Activated naive CD4-positive, alpha-beta T cell treated with anti-CD3 and anti-CD28 coated beads, Interleukin-2, amount 10 ng/mL, durations not matched to agents 7 days and 5 days (primary cell): ENCODE results near the gene AMY1C.
"Not testable (repeated sequence)": the region's sequence is repeated elsewhere in the genome, so short reads cannot be mapped to it uniquely, and the experiment has no call there.

Experiments
- CTCF ChIA-PET: fragments of 350-600 bp; sonication (Branson Sonifier 250); formaldehyde crosslinking; loops from one replicate; lab custom pipeline; 2021; ENCODE audit warnings: antibody characterized with exemption; lab: Charles Lee
- DNase-seq: peaks from one replicate; pipeline ENCODE4 v3.0.0-alpha.2; 2020
- H3K27ac Mint-ChIP-seq: one replicate; pipeline ENCODE4 v1.8.0; 2021; ENCODE audit warnings: mild to moderate bottlenecking, moderate library complexity, mixed read lengths
- H3K27me3 Mint-ChIP-seq: one replicate; pipeline ENCODE4 v1.8.0; 2021; ENCODE audit warnings: mild to moderate bottlenecking, mixed read lengths
- H3K36me3 Mint-ChIP-seq: one replicate; pipeline ENCODE4 v1.8.0; 2021; ENCODE audit warnings: mixed read lengths
- H3K4me1 Mint-ChIP-seq: one replicate; pipeline ENCODE4 v1.8.0; 2021; ENCODE audit warnings: mixed read lengths
- H3K4me3 Mint-ChIP-seq: one replicate; pipeline ENCODE4 v1.8.0; 2021; ENCODE audit warnings: mild to moderate bottlenecking, moderate library complexity, mixed read lengths
- H3K9me3 Mint-ChIP-seq: one replicate; pipeline ENCODE4 v1.8.0; 2021; ENCODE audit warnings: mixed read lengths

Gene AMY1C

DNA sequence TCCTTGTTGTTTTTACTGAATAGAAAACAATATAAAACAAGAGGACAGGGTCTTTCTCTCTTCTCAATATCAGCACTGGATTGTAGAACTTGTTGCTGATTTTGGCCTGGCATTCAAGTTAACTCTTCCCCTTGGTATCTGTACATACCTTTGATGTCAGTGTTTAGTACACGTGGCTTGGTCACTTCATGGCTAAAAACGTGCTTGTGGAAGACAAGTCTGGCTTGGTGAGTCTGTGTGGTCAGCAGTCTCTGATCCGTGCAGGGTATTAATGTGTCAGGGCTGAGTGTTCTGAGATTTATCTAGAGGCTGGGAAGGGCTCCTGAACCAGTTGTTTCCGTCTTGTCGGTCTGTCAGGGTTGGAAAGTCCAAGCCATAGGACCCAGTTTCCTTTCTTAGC is at the start of gene AMY1C:
AMY1C (plus strand) TSS at position 301 of the 400 bp plus-strand sequence. CDS start 572 bp downstream, outside the sequence.
- H3K27ac Mint-ChIP-seq, H3K27me3 Mint-ChIP-seq, H3K4me3 Mint-ChIP-seq, DNase-seq, H3K4me1 Mint-ChIP-seq, H3K9me3 Mint-ChIP-seq, CTCF ChIA-PET, H3K36me3 Mint-ChIP-seq: not testable (repeated sequence)

DNA sequence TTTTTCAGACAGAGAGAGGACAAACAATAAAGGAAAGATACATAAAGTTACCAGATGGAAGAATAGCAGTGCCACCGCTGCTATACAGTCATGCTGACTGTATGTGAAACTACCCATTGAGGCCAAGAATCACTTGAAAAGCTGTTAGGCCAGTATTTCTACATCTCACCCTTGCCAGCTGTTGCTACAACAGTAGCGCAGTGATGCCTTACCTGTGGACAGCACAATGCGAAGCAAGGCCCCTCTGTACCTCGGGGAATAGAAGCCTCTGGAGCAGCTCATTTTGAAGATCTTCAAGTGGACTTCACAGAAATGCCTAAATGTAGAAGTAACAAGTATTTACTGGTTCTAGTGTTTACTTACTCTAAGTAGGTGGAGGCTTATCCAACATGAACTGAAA is 49.0 kb upstream of the AMY1C start:
- H3K27me3 Mint-ChIP-seq, DNase-seq, H3K4me3 Mint-ChIP-seq, H3K9me3 Mint-ChIP-seq, H3K4me1 Mint-ChIP-seq, CTCF ChIA-PET, H3K36me3 Mint-ChIP-seq, H3K27ac Mint-ChIP-seq: not testable (repeated sequence)

DNA sequence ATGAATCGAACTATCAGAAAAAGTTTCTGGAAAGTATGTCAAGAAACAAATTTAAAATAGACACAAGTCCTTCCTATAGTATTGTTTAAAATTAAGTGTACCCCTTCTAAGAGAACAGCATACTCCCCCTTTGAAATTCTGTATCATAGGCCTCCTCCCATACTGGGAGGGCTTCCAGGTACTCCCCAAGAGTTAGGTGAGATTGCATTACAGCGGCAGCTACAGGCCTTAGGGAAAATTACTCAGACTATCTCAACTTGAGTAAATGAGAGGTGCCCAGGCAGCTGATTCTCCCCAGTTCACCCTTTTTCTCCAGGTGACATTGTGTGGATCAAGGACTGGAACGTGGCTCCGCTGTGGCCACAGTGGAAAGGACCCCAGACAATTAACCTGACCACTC is 48.4 kb upstream of the AMY1C start:
- H3K4me1 Mint-ChIP-seq, CTCF ChIA-PET, H3K27me3 Mint-ChIP-seq, H3K9me3 Mint-ChIP-seq, H3K4me3 Mint-ChIP-seq, H3K27ac Mint-ChIP-seq, DNase-seq, H3K36me3 Mint-ChIP-seq: not testable (repeated sequence)

DNA sequence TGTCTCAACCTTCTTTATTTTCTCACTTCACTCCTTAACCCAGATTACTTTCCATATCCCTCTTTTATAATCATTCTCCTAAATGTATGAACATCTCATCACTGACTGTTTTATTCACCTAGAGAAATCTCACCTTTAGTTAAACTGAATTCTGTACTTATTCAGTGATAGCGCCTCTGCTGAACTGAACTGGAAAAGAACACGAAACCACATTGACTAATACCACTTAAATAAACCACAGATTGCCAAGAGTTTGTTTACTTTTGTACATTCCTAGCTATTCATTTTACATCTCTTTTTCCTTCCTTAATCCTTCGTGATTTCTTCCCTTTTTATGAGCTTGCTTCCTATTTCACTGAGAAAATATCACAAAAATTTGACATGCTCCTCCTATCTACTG is 42.0 kb upstream of the AMY1C start:
- H3K36me3 Mint-ChIP-seq, CTCF ChIA-PET, H3K27me3 Mint-ChIP-seq, H3K27ac Mint-ChIP-seq, H3K9me3 Mint-ChIP-seq, DNase-seq, H3K4me1 Mint-ChIP-seq, H3K4me3 Mint-ChIP-seq: not testable (repeated sequence)

DNA sequence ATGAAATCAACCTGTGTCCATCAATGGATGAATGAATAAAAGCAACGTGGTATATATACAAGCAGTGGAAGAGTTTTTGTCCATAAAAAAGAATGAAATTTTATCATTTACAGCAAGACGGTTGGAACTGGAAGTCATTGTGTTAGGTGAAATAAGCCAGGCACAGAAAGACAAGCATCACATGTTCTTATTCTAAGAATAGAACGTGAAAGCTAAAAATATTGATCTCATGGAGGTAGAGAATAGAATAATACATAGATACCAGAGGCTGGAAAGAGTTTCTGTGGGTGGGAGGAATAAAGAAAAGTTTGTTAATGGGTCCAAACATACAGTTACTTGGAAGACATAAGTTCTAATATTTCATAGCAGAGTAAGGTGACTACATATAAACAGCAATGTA is 39.3 kb upstream of the AMY1C start:
- H3K4me1 Mint-ChIP-seq, H3K27ac Mint-ChIP-seq, H3K27me3 Mint-ChIP-seq: not testable (repeated sequence)

DNA sequence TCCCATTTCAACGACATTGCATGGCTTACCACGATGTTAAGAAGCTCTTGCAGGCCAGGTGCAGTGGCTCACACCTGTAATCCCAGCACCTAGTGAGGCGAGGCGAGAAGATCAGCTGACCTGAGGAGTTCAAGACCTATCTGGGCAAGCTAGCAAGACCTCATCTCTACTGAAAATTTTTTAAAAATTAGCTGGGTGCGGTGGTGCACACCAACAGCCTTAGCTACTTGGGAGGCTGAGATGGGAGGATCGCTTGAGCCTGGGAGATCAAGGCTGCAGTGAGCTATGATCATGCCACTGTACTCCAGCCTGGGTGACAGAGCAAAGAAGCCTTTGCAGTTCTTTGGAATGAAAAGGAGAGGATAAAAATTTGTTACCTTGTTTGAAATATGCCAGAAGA is 32.3 kb upstream of the AMY1C start:
- H3K27me3 Mint-ChIP-seq, DNase-seq, CTCF ChIA-PET, H3K27ac Mint-ChIP-seq, H3K36me3 Mint-ChIP-seq, H3K9me3 Mint-ChIP-seq, H3K4me3 Mint-ChIP-seq, H3K4me1 Mint-ChIP-seq: not testable (repeated sequence)

More for the DNA sequence above, 39.3 kb upstream of the AMY1C start:
- H3K9me3 Mint-ChIP-seq, DNase-seq, CTCF ChIA-PET, H3K36me3 Mint-ChIP-seq, H3K4me3 Mint-ChIP-seq: not testable (repeated sequence)

DNA sequence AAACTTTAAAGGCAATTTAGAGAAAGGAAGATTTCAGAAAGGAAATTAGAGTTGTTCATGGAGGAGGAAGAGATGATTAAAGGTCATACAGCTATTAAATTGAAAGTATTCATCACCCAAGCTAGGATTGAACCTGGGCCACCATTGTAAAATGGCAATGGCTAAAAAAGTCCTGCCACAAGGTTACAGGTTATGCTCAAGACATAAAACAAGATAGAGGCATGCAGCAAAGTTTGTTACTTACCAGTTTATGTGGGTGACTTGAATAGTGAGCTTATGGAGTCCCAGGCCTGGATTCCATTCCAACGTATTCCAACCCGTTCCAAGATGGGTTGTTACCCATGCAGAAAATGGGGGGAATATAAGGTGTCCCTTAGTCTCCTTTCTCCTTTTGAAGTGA is 28.2 kb upstream of the AMY1C start:
- not testable (repeated sequence) for H3K27ac Mint-ChIP-seq, H3K27me3 Mint-ChIP-seq

DNA sequence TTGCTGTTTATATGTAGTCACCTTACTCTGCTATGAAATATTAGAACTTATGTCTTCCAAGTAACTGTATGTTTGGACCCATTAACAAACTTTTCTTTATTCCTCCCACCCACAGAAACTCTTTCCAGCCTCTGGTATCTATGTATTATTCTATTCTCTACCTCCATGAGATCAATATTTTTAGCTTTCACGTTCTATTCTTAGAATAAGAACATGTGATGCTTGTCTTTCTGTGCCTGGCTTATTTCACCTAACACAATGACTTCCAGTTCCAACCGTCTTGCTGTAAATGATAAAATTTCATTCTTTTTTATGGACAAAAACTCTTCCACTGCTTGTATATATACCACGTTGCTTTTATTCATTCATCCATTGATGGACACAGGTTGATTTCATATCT is 14.4 kb upstream of the AMY1C start:
- H3K27me3 Mint-ChIP-seq, H3K9me3 Mint-ChIP-seq, H3K36me3 Mint-ChIP-seq, H3K4me1 Mint-ChIP-seq, H3K27ac Mint-ChIP-seq, DNase-seq, H3K4me3 Mint-ChIP-seq, CTCF ChIA-PET: not testable (repeated sequence)

More for the DNA sequence above, 28.2 kb upstream of the AMY1C start:
- DNase-seq, H3K9me3 Mint-ChIP-seq, H3K4me1 Mint-ChIP-seq, H3K36me3 Mint-ChIP-seq, CTCF ChIA-PET, H3K4me3 Mint-ChIP-seq: not testable (repeated sequence)

DNA sequence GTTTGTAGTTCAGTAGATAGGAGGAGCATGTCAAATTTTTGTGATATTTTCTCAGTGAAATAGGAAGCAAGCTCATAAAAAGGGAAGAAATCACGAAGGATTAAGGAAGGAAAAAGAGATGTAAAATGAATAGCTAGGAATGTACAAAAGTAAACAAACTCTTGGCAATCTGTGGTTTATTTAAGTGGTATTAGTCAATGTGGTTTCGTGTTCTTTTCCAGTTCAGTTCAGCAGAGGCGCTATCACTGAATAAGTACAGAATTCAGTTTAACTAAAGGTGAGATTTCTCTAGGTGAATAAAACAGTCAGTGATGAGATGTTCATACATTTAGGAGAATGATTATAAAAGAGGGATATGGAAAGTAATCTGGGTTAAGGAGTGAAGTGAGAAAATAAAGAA is 11.7 kb upstream of the AMY1C start:
- H3K4me3 Mint-ChIP-seq, H3K4me1 Mint-ChIP-seq, H3K9me3 Mint-ChIP-seq, H3K36me3 Mint-ChIP-seq, DNase-seq, CTCF ChIA-PET, H3K27me3 Mint-ChIP-seq, H3K27ac Mint-ChIP-seq: not testable (repeated sequence)

DNA sequence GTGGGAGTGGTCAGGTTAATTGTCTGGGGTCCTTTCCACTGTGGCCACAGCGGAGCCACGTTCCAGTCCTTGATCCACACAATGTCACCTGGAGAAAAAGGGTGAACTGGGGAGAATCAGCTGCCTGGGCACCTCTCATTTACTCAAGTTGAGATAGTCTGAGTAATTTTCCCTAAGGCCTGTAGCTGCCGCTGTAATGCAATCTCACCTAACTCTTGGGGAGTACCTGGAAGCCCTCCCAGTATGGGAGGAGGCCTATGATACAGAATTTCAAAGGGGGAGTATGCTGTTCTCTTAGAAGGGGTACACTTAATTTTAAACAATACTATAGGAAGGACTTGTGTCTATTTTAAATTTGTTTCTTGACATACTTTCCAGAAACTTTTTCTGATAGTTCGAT is 5.2 kb upstream of the AMY1C start:
- DNase-seq, H3K36me3 Mint-ChIP-seq, H3K27me3 Mint-ChIP-seq, H3K27ac Mint-ChIP-seq, CTCF ChIA-PET, H3K9me3 Mint-ChIP-seq, H3K4me1 Mint-ChIP-seq, H3K4me3 Mint-ChIP-seq: not testable (repeated sequence)

DNA sequence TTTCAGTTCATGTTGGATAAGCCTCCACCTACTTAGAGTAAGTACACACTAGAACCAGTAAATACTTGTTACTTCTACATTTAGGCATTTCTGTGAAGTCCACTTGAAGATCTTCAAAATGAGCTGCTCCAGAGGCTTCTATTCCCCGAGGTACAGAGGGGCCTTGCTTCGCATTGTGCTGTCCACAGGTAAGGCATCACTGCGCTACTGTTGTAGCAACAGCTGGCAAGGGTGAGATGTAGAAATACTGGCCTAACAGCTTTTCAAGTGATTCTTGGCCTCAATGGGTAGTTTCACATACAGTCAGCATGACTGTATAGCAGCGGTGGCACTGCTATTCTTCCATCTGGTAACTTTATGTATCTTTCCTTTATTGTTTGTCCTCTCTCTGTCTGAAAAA is 4.7 kb upstream of the AMY1C start:
- not testable (repeated sequence) for H3K9me3 Mint-ChIP-seq

DNA sequence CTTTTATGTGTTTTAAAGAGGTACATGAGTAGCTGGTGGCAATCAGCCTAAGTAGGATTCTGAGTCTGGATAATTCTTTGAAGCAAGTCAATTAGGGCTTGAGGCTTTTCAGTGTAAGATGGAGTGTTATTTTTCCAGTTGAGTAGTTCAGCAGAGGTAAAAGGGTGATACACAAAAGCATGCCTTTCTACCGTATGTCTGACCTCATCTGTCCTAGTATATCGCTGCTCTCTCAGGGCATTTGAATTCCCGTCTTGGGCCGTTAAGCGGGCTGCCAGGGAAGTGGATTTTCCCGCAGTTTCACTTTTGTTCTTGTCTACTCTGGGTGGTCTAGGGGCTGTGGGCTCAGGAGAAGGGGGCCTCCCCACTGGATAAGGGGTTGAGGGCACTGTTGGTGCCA is 1.4 kb upstream of the AMY1C start:
- DNase-seq, H3K36me3 Mint-ChIP-seq, CTCF ChIA-PET, H3K9me3 Mint-ChIP-seq, H3K4me1 Mint-ChIP-seq, H3K27ac Mint-ChIP-seq, H3K4me3 Mint-ChIP-seq, H3K27me3 Mint-ChIP-seq: not testable (repeated sequence)

More for the DNA sequence above, 4.7 kb upstream of the AMY1C start:
- H3K27me3 Mint-ChIP-seq, CTCF ChIA-PET, H3K4me3 Mint-ChIP-seq, H3K27ac Mint-ChIP-seq, H3K36me3 Mint-ChIP-seq, H3K4me1 Mint-ChIP-seq, DNase-seq: not testable (repeated sequence)

DNA sequence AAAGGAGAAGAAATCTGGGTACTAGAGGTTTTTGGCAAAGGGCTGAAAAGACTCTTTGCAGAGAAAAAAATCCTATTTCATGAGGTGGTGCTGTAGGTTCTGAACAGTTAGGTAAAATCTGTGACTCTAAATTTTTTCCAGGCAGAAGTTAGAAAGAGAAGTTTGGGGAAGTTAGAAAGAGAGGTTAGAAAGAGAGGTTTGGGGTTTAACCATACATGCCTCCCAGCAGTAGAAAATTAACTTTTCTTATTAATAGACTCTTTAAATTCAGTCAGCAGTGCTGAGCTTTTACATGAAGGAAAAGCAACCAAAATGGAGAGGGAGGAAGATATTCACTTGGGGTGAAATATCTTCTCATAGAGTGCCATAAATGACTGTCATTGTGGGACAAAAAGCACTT is 12.2 kb downstream of the AMY1C start:
- CTCF ChIA-PET = no interaction called here
- H3K4me1 Mint-ChIP-seq = no peaks in the 10 kb centered on the region
- H3K36me3 Mint-ChIP-seq = no peaks in the 10 kb centered on the region
- H3K27me3 Mint-ChIP-seq = no peaks in the 10 kb centered on the region
- no peak overlapping the region for H3K4me3 Mint-ChIP-seq
- H3K27ac Mint-ChIP-seq = no peak overlapping the region
- DNase-seq = no peak
- H3K9me3 Mint-ChIP-seq = no peaks in the 10 kb centered on the region

DNA sequence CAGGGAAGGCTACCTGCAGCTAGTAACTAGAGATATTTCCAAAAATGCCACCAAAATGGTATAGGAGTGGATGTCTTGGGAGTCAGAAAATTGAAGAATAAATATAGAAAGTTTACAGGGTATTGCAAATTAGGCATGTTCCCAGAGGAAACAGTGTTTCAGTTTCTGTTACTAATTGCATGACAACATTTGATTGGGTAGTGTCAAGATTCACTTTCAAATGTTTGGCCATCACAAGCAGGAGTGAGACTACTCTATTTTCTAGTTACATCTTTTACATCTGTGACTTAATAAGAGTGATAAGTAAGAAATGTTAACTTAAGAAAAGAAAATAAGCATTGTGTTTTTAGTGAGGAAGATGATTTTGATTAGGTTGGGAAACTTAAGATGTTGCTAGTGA is 30.2 kb downstream of the AMY1C start:
- no peak for DNase-seq
- Mint-ChIP-seq H3K27me3 (no peaks in the 10 kb centered on the region), H3K9me3 (no peaks in the 10 kb centered on the region), H3K27ac (no peak overlapping the region), H3K4me1 (no peaks in the 10 kb centered on the region), H3K36me3 (no peaks in the 10 kb centered on the region), H3K4me3 (no peak overlapping the region)
- CTCF ChIA-PET = no interaction called here

DNA sequence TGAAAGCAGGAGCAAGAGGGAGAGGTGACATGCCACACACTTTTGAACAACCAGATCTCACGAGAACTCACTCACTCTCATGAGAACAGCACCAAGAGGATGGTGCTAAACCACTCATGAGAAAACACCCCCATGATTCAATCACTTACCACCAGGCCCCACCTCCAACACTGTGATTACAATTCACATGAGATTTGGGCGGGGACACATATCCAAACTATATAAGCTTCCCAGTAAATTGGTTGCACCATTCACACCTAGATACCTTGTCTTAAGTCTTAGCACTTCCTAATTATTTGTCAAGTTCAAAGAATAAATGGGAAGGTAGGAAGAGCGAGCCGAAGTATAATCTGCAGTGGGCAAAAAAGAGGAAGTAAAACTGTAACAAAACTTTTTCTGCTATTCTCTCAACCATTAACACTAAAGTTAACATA is 34.3 kb downstream of the AMY1C start:
- CTCF ChIA-PET = no interaction called here
- no peak overlapping the region for H3K27ac Mint-ChIP-seq
- DNase-seq = no peak
- no peaks in the 10 kb centered on the region for H3K9me3 Mint-ChIP-seq
- no peaks in the 10 kb centered on the region for H3K27me3 Mint-ChIP-seq
- no peaks in the 10 kb centered on the region for H3K4me1 Mint-ChIP-seq
- H3K36me3 Mint-ChIP-seq = no peaks in the 10 kb centered on the region
- H3K4me3 Mint-ChIP-seq = no peak overlapping the region

DNA sequence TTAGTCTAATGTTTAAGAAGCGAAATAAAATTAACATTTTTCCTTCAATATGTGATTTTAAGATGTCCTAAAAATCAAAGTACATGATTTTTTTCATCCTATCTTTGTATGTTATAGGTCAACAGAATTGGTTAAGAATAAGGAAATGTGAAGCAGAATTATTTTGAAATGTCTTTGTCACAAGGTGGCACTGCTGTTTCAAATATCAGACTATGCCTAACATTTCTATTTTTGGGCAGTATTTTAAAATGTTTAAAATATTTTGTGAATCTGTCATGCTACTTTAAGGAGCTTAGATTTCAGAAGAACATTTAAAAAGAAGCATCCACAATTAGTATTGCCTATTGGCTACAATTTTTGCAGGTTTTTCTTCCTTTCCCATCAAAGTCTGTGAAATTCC is 38.7 kb downstream of the AMY1C start:
- H3K27ac Mint-ChIP-seq = no peak overlapping the region
- CTCF ChIA-PET = no interaction called here
- no peaks in the 10 kb centered on the region for H3K9me3 Mint-ChIP-seq
- no peaks in the 10 kb centered on the region for H3K36me3 Mint-ChIP-seq
- no peaks in the 10 kb centered on the region for H3K4me1 Mint-ChIP-seq
- no peak overlapping the region for H3K4me3 Mint-ChIP-seq
- H3K27me3 Mint-ChIP-seq = no peaks in the 10 kb centered on the region
- no peak for DNase-seq
